Neural crest cell (in vitro differentiated cells): ENCODE measurements around the gene S1PR3. TPM values are rescaled to one million over a fixed set of nuclear protein-coding genes. Genes with fewer than 3 reads are reported as not detected.
"Not testable (repeated sequence)": the region's sequence is repeated elsewhere in the genome, so short reads cannot be mapped to it uniquely, and the experiment has no call there.

Source experiments
- DNase-seq: peaks from one replicate; pipeline ENCODE4 v3.0.0; 2021; ENCODE audit warnings: low read depth, mixed read lengths, low spot score
- H3K27ac Mint-ChIP-seq: one replicate; pipeline ENCODE4 v1.8.0; 2021; ENCODE audit warnings: mild to moderate bottlenecking, mixed read lengths; ENCODE audit not compliant: unreplicated experiment
- H3K27me3 Mint-ChIP-seq: 2 replicates; pipeline ENCODE4 v1.8.0; 2021; ENCODE audit warnings: low read depth, mild to moderate bottlenecking, mixed read lengths
- H3K36me3 Mint-ChIP-seq: 2 replicates; pipeline ENCODE4 v1.8.0; 2021; ENCODE audit warnings: low read depth, mild to moderate bottlenecking, mixed read lengths
- H3K4me1 Mint-ChIP-seq: 2 replicates; pipeline ENCODE4 v1.8.0; 2021; ENCODE audit warnings: mixed read lengths
- H3K4me3 Mint-ChIP-seq: one replicate; pipeline ENCODE4 v1.8.0; 2021; ENCODE audit warnings: mild to moderate bottlenecking, mixed read lengths
- H3K9me3 Mint-ChIP-seq: 2 replicates; pipeline ENCODE4 v1.8.0; 2021; ENCODE audit warnings: mixed read lengths
- long read RNA-seq: library from polyadenylated mRNA; unstranded; transcript quantifications from one replicate; pipeline ENCODE4 v2.0.0, GENCODE V29; 2020
- total RNA-seq: library from RNA; stranded (reverse); gene quantifications from 2 replicates; pipeline ENCODE4 v1.2.1, GENCODE V29; 2021
- TF ChIP-seq, protein P1 (sequence below): fragments of 200-600 bp; sonication (generic); conservative IDR thresholded peaks from 2 replicates; pipeline ENCODE4 v1.5.0; 2021; ENCODE audit warnings: antibody characterized with exemption, mild to moderate bottlenecking

The S1PR3 gene
- total RNA-seq, result 7.5 and 7.9 TPM in 2 replicates
- long read RNA-seq, full-length matches to known transcripts, result 3 of 3 reads
- long read RNA-seq, partial matches to known transcripts, result 0 of 3 reads
- long read RNA-seq, other reads (novel, unspliced or antisense), result 0 of 3 reads

DNA sequence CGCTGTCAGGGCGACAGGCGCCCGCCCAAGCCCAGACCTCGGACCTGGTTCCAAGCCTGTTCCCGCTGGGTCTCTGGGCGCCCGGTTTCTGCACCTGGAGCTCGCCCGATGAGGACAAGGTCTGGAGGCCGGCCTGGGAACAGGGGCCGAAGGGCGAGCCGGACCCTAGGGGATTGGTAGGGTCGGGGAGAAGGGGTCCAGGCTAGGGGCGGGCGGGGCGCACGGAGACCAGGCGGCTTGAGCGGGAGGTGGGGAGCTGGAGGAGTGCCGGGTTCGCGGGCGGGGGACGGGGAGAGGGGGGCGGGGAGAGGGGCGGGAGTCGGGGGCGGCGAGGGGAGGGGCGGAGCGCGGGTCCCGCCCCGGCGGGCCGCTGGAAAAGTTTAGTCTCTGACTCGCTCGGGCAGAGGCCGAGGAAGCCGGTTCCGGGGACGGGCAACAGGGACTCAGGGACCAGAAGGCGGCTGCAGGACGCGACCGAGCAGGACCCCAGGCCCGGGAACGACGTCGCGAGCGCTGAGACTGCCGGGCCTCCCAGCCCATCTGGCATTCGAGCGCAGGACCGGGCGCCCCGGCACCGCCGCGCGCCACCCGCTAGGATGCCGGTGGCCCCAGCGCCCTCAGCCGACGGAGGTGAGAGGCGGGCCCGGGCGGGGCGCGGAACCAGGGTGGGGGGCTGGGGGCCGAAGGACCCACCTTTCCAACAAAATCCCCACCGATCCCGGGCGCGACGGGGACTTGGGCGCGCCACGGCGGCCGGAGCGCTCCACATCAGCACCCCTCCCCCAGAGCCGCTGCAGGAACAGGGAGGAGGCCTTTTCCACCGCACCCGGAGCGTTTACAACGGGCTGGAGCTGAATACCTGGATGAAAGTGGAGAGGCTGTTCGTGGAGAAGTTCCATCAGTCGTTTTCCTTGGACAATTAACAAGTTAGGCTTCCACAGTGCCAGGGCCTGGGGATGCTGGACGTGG lies at the start of gene S1PR3:
Gene S1PR3 (plus strand): TSS at position 403 of the 969 bp plus-strand sequence. CDS start 9,733 bp downstream, outside the sequence.
- DNase-seq, result peak; percentile 51
- Mint-ChIP-seq H3K9me3 (no peaks in the 10 kb centered on the region), H3K27ac (no peak within 1 kb of the TSS), H3K27me3 (peaks cover 87% of the 10 kb centered on the region), H3K4me3 (peak within 1 kb of the TSS; percentile 88), H3K36me3 (no peaks in the 10 kb centered on the region), H3K4me1 (peaks cover 25% of the 10 kb centered on the region)
- TF ChIP-seq, protein P1, sequence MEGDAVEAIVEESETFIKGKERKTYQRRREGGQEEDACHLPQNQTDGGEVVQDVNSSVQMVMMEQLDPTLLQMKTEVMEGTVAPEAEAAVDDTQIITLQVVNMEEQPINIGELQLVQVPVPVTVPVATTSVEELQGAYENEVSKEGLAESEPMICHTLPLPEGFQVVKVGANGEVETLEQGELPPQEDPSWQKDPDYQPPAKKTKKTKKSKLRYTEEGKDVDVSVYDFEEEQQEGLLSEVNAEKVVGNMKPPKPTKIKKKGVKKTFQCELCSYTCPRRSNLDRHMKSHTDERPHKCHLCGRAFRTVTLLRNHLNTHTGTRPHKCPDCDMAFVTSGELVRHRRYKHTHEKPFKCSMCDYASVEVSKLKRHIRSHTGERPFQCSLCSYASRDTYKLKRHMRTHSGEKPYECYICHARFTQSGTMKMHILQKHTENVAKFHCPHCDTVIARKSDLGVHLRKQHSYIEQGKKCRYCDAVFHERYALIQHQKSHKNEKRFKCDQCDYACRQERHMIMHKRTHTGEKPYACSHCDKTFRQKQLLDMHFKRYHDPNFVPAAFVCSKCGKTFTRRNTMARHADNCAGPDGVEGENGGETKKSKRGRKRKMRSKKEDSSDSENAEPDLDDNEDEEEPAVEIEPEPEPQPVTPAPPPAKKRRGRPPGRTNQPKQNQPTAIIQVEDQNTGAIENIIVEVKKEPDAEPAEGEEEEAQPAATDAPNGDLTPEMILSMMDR, result peak; percentile 41

- not testable (repeated sequence) for H3K4me1 Mint-ChIP-seq, H3K27me3 Mint-ChIP-seq, H3K36me3 Mint-ChIP-seq, DNase-seq, H3K4me3 Mint-ChIP-seq, H3K9me3 Mint-ChIP-seq, H3K27ac Mint-ChIP-seq
Measured at GRCh38 chr9:88941586-88941985, 49.7 kb upstream of the S1PR3 start.

DNA sequence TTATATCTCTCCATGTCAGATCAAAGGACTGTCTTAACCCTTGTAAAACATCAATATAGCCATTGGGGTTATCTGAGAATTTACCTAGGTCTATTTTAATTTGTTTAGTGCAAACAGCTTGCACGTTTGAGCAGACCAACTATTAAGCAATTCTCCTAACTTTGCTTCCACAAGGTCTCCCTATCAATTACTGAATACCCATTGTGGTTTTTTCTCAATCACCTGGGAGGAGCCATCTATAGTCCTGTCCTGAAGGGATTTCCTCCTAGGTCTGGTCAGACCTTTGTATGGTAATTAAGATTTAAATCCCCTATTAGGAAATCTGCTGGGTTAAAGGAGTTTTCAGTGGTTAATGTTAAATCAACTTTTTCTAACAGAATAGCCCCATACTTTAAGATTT lies 48.9 kb upstream of the S1PR3 start:
- Mint-ChIP-seq H3K27ac (no peak overlapping the region), H3K4me3 (no peak overlapping the region), H3K4me1 (peaks cover 8% of the 10 kb centered on the region), H3K27me3 (peaks cover 2% of the 10 kb centered on the region), H3K9me3 (peaks cover 7% of the 10 kb centered on the region), H3K36me3 (no peaks in the 10 kb centered on the region)
- TF ChIP-seq, protein P1, result no peak
- DNase-seq, result no peak

DNA sequence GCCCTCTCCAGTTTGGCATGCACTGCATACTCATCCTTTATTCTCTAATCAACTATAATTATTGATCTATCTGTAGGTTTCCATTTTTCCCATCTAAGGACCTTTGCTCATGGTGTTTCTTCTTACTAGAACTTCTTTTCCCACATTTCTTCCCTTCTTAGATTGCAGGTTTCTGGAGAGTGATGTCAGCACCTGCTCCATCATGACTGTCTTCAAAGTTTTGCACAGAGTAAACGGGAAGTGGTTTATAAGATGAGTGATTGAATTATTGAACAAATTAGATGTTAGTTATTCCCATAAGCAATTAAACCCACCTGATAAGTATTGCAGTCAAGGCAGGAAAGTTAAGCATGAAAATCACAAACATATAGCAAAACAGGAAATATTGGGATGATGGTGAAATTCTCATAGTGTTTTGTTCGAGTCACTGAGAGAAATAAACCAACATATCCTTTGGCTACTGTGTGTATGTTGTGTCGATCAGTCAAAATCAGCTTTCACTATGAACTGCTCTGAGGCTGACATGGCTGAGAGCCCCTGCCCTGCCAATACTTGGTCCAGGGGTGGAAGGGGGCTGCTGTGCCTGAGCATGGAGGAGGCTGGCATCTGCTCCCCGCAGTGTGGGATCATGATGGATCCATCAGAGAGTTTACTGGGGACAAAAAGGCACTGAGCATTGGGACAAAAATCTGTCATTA lies 45.5 kb upstream of the S1PR3 start:
- Mint-ChIP-seq H3K27ac (no peak overlapping the region), H3K4me3 (no peak overlapping the region), H3K36me3 (no peaks in the 10 kb centered on the region), H3K27me3 (peaks cover 3% of the 10 kb centered on the region), H3K9me3 (peaks cover 2% of the 10 kb centered on the region), H3K4me1 (peaks cover 31% of the 10 kb centered on the region)
- TF ChIP-seq, protein P1, result no peak
- DNase-seq, result no peak

GRCh38 chr9:88947581-88948573 lies 43.4 kb upstream of the S1PR3 start:
- TF ChIP-seq, protein P1, result no peak
- Mint-ChIP-seq H3K4me1 (peaks cover 42% of the 10 kb centered on the region), H3K9me3 (no peaks in the 10 kb centered on the region), H3K4me3 (no peak overlapping the region), H3K27ac (peak overlapping the region; percentile 45), H3K27me3 (peaks cover 6% of the 10 kb centered on the region), H3K36me3 (no peaks in the 10 kb centered on the region)
- DNase-seq, result no peak
